Naive B cell (primary cell): ENCODE data around the gene CDH15. TPM values are rescaled to one million over a fixed set of nuclear protein-coding genes. Genes with fewer than 3 reads are reported as not detected.

Experiments used
- ATAC-seq, 2 donors: fragments of 150-1000 bp; cut with Tn5 transposase; 2 replicates each; pipeline ENCODE4 v1.10.0; 2021; ENCODE audit warnings: low read depth in 2 of 2, mild to moderate bottlenecking in 2 of 2, moderate library complexity in 2 of 2
- DNase-seq: peaks from one replicate; pipeline ENCODE4 v3.0.0; 2022
- H3K27ac Mint-ChIP-seq, 6 donors: one replicate each; pipeline ENCODE4 v1.8.0; 2020 to 2022; ENCODE audit warnings: mild to moderate bottlenecking in 6 of 6, mixed read lengths in 6 of 6, moderate library complexity in 5 of 6, inconsistent platforms in 2 of 6
- H3K27me3 Mint-ChIP-seq, 3 donors: one replicate each; pipeline ENCODE4 v1.8.0; 2021 to 2022; ENCODE audit warnings: mixed read lengths in 3 of 3, mild to moderate bottlenecking in 1 of 3
- H3K36me3 Mint-ChIP-seq, 2 donors: one replicate each; pipeline ENCODE4 v1.8.0; 2020 to 2022; ENCODE audit warnings: mixed read lengths in 2 of 2, inconsistent platforms in 1 of 2, mild to moderate bottlenecking in 1 of 2
- H3K4me1 Mint-ChIP-seq, 3 donors: one replicate each; pipeline ENCODE4 v1.8.0; 2020 to 2022; ENCODE audit warnings: mixed read lengths in 3 of 3, inconsistent platforms in 1 of 3, mild to moderate bottlenecking in 1 of 3, moderate library complexity in 1 of 3
- H3K4me3 Mint-ChIP-seq, 8 donors: one replicate each; pipeline ENCODE4 v1.8.0; 2020 to 2022; ENCODE audit warnings: mild to moderate bottlenecking in 8 of 8, mixed read lengths in 8 of 8, moderate library complexity in 8 of 8, inconsistent platforms in 2 of 8
- H3K9me3 Mint-ChIP-seq, 7 donors: one replicate each; pipeline ENCODE4 v1.8.0; 2020 to 2022; ENCODE audit warnings: mixed read lengths in 7 of 7, mild to moderate bottlenecking in 5 of 7, inconsistent platforms in 2 of 7, moderate library complexity in 1 of 7
- polyA plus RNA-seq, 6 donors: library from polyadenylated mRNA; unstranded; fragments of 300-500 nt; fragmentation: Illumina TruSeq; gene quantifications; one replicate each; pipeline ENCODE4 v1.2.3, GENCODE V29; 2021; ENCODE audit warnings: low read depth in 6 of 6

CDH15 gene
- polyA plus RNA-seq, 6 donors from 2014 or later = not detected

DNA sequence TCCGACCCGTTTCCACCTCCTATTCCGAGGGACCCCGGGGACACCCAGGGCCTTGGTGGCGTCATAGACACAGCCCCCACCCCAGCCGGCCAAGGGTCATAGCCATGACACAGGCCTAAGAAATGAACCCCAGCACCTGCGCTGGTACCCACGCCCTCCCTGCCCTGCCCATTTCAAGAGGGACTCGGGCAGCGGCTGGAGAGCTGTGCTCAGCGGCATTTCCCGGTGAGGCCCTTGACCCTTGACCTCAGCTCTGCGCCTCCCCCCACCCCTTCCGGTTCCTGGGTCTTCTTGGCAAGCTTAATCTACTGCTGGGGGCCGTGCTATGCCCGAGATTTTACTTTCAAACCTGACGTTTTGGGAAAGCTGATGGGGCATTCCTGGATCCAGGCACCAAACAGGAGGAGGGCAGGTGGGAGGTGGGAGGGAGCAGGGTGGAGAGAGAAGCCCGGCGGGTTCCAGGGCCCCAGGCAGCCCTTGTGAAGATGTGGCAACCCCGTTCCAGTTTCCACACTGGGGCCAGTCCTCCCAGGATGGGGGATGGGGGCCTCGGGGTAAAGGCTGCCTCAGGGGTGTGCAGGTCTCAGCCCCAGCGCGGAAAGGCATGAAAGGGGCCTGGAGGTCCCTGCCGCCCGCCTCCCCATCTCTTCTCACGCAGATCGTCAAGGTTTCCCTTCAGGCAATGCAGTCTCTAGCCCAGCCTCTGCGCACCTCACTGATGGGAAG, 28.7 kb downstream of the CDH15 start, which contains the start of gene SLC22A31:
TSS of gene SLC22A31 (minus strand) at position 414 of the 726 bp plus-strand sequence. CDS start at position 378, 36 bp downstream.
- ATAC-seq = no peak
- H3K9me3 Mint-ChIP-seq = peaks cover 0 to 12% (median 7%) of the 10 kb centered on the region in 7 donors

GRCh38 chr16:89200850-89201411, 29.4 kb downstream of the CDH15 start:
- Mint-ChIP-seq H3K27me3 (peaks cover 17 to 71% (median 35%) of the 10 kb centered on the region in 3 donors), H3K9me3 (peaks cover 0 to 12% (median 7%) of the 10 kb centered on the region in 7 donors), H3K36me3 (peaks cover 0 to 8% of the 10 kb centered on the region in 2 donors), H3K4me1 (peaks cover 12 to 18% (median 14%) of the 10 kb centered on the region in 3 donors), H3K27ac (no peak overlapping the region), H3K4me3 (peak overlapping the region in 6 of 8 donors; percentile 26 to 75 (median 59))
- ATAC-seq (no peak), DNase-seq (no peak)

More for the DNA sequence above, 28.7 kb downstream of the CDH15 start, which contains the start of gene SLC22A31:
- Mint-ChIP-seq H3K36me3 (peaks cover 0 to 8% of the 10 kb centered on the region in 2 donors), H3K27me3 (peaks cover 17 to 75% (median 35%) of the 10 kb centered on the region in 3 donors), H3K4me3 (peak within 1 kb of the TSS in 7 of 8 donors; percentile 26 to 75 (median 53)), H3K27ac (no peak within 1 kb of the TSS), H3K4me1 (peaks cover 12 to 18% (median 14%) of the 10 kb centered on the region in 3 donors)
- no peak for DNase-seq

DNA sequence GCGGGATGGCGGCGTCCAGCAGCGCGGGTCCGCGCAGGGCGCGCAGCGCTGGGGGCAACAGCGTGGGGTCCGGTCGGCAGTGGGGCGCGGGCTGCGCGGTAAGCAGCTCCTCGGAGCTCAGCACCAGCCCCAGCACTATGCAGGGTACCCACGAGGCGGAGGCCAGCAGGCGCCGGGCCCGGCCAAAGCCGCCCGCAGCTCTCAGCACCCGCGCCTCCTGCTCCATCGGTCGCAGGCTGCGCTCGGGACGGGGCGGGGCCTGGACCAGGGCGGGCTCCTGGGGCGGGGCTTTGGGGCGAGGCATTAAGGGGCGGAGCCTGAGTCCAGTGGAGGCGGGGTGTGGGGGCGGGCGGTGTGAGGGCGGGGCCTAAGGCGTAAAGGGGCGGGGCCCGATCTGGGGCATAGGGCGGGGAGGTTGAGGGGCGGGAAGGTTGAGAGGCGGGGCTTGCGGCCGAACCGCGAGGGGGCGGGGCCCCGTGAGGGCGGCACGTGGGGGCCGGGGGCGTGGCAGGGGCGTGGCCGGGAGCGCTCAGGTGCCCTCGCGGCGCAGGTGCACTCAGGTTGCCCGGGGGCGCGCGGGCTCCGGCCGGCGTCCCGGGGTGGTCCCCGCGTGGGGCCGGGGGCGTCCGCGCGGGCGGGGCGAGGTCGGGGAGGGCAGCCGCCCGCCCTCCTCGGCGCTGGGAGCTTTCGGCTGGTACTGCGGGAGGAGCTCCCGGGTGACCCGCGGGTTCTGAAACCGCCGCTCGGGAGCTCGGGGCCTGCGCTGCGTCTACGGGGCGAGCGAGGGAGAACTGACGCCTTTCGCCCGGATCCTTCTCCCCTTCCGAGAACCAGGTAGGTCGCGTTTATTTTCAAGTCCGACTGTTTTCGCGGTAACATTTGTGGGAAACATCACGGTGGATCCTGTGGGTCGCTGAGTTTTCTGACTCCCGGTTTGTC, 30.2 kb downstream of the CDH15 start:
- Mint-ChIP-seq H3K9me3 (peaks cover 0 to 12% (median 7%) of the 10 kb centered on the region in 7 donors), H3K27me3 (peaks cover 21 to 75% (median 35%) of the 10 kb centered on the region in 3 donors), H3K4me1 (peaks cover 12 to 18% (median 14%) of the 10 kb centered on the region in 3 donors), H3K27ac (peak overlapping the region in 2 of 6 donors; percentile 11 to 28), H3K4me3 (peak overlapping the region; percentile 22 to 85 (median 70)), H3K36me3 (peaks cover 0 to 8% of the 10 kb centered on the region in 2 donors)
- ATAC-seq = peak; percentile 83 to 85
- peak; percentile 71 for DNase-seq

- Mint-ChIP-seq H3K4me3 (peak overlapping the region; percentile 22 to 85 (median 70)), H3K9me3 (peaks cover 0 to 12% (median 7%) of the 10 kb centered on the region in 7 donors), H3K27me3 (peaks cover 24 to 73% (median 28%) of the 10 kb centered on the region in 3 donors), H3K4me1 (peaks cover 12 to 18% (median 14%) of the 10 kb centered on the region in 3 donors), H3K36me3 (peaks cover 0 to 8% of the 10 kb centered on the region in 2 donors), H3K27ac (peak overlapping the region in 4 of 6 donors; percentile 23 to 83 (median 29))
- no peak for DNase-seq
- ATAC-seq = peak in 1 of 2 donors; percentile 9
Observed at GRCh38 chr16:89202422-89203215, 31.1 kb downstream of the CDH15 start.

GRCh38 chr16:89207993-89208392, 36.4 kb downstream of the CDH15 start:
- peaks cover 0 to 8% (median 3%) of the 10 kb centered on the region in 7 donors for H3K9me3 Mint-ChIP-seq
- H3K4me3 Mint-ChIP-seq = no peak overlapping the region
- peaks cover 34 to 50% (median 34%) of the 10 kb centered on the region in 3 donors for H3K27me3 Mint-ChIP-seq
- H3K36me3 Mint-ChIP-seq = peaks cover 0 to 5% of the 10 kb centered on the region in 2 donors
- no peak for ATAC-seq
- peaks cover 2 to 6% (median 3%) of the 10 kb centered on the region in 3 donors for H3K4me1 Mint-ChIP-seq
- H3K27ac Mint-ChIP-seq = no peak overlapping the region
- DNase-seq = no peak

GRCh38 chr16:89209522-89210044, 38.0 kb downstream of the CDH15 start:
- DNase-seq = no peak
- Mint-ChIP-seq H3K27ac (no peak overlapping the region), H3K4me1 (peaks cover 0 to 4% (median 0%) of the 10 kb centered on the region in 3 donors), H3K27me3 (peaks cover 19 to 34% (median 20%) of the 10 kb centered on the region in 3 donors), H3K36me3 (no peaks in the 10 kb centered on the region), H3K9me3 (no peaks in the 10 kb centered on the region), H3K4me3 (no peak overlapping the region)
- ATAC-seq = no peak

GRCh38 chr16:89210165-89210903, 38.8 kb downstream of the CDH15 start:
- H3K36me3 Mint-ChIP-seq = no peaks in the 10 kb centered on the region
- H3K4me1 Mint-ChIP-seq = peaks cover 0 to 4% (median 0%) of the 10 kb centered on the region in 3 donors
- peaks cover 19 to 28% (median 20%) of the 10 kb centered on the region in 3 donors for H3K27me3 Mint-ChIP-seq
- DNase-seq = no peak
- no peak overlapping the region for H3K27ac Mint-ChIP-seq
- no peak overlapping the region for H3K4me3 Mint-ChIP-seq
- no peaks in the 10 kb centered on the region for H3K9me3 Mint-ChIP-seq
- ATAC-seq = peak in 1 of 2 donors; percentile 32

- ATAC-seq (no peak), DNase-seq (no peak)
- Mint-ChIP-seq H3K27ac (no peak overlapping the region), H3K4me1 (peaks cover 0 to 4% (median 0%) of the 10 kb centered on the region in 3 donors), H3K9me3 (no peaks in the 10 kb centered on the region), H3K4me3 (no peak overlapping the region), H3K36me3 (no peaks in the 10 kb centered on the region), H3K27me3 (peaks cover 19 to 28% (median 20%) of the 10 kb centered on the region in 3 donors)
Observed at GRCh38 chr16:89210904-89211515, 39.5 kb downstream of the CDH15 start.

- H3K36me3 Mint-ChIP-seq = peaks cover 0 to 3% of the 10 kb centered on the region in 2 donors
- H3K9me3 Mint-ChIP-seq = no peaks in the 10 kb centered on the region
- no peaks in the 10 kb centered on the region for H3K27me3 Mint-ChIP-seq
- peak; percentile 76 for DNase-seq
- peak overlapping the region; percentile 81 to 99 (median 98) for H3K27ac Mint-ChIP-seq
- peak overlapping the region; percentile 73 to 95 (median 89) for H3K4me3 Mint-ChIP-seq
- ATAC-seq = peak; percentile 71 to 73
- peaks cover 10 to 19% (median 10%) of the 10 kb centered on the region in 3 donors for H3K4me1 Mint-ChIP-seq
Observed at GRCh38 chr16:89216315-89217137, 45.0 kb downstream of the CDH15 start.

DNA sequence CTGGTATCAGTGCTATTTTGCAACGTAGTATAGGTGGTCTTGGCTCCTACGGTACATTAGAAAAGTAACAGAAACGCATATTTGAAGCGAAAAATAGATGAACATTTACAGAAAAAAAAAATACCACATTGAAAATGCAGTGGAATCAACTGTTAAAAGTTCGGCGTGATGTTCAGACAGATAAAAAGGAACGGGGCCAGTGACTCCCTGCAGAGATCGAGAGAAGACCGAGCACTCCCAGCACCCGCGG, 45.5 kb downstream of the CDH15 start:
- DNase-seq (no peak), ATAC-seq (no peak)
- H3K36me3 Mint-ChIP-seq = peaks cover 0 to 8% of the 10 kb centered on the region in 2 donors
- H3K4me1 Mint-ChIP-seq = peaks cover 10 to 19% (median 14%) of the 10 kb centered on the region in 3 donors
- H3K27ac Mint-ChIP-seq = peak overlapping the region; percentile 81 to 99 (median 98)
- no peaks in the 10 kb centered on the region for H3K9me3 Mint-ChIP-seq
- H3K27me3 Mint-ChIP-seq = no peaks in the 10 kb centered on the region
- H3K4me3 Mint-ChIP-seq = peak overlapping the region; percentile 73 to 95 (median 89)
